Stimulated activated CD8-positive, alpha-beta memory T cell treated with anti-CD3 and anti-CD28 coated beads, Interleukin-15, amount 100 ng/mL, for 24 hours (primary cell): ENCODE results near the gene FXR2.
"Not testable (repeated sequence)": the region's sequence is repeated elsewhere in the genome, so short reads cannot be mapped to it uniquely, and the experiment has no call there.

Experiments
- DNase-seq: peaks from one replicate; pipeline ENCODE4 v3.0.0-alpha.2; 2020; ENCODE audit warnings: low read depth

The FXR2 gene

GRCh38 chr17:7627250-7628121 is 12.8 kb upstream of the FXR2 start, which contains the start of gene SAT2:
SAT2 (minus strand) TSS chr17:7627821; CDS start chr17:7627635, 186 bp downstream.
- DNase-seq = peak; percentile 49

- DNase-seq = no peak
These were observed 12.2 kb upstream of the FXR2 start for GRCh38 chr17:7626956-7627249.

DNA sequence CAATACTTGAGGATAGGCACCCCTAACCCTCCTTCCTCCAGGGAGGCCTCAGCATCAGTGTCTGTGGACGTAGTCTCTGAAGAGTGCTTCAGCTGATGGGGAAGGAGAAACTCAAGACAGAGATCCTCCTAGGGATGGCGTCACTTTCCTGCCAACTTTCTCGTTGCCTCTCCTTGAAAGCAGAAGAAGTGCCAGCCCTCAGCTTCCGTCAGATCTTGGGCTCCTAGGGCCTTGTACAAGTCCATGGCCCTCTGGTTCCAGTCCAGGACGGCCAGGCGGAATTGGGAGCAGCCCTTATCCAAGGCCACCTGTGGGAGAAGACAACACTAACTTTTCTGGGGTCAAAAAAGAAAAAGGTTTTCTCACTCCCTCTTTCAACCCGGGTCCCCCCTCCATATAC is 11.6 kb upstream of the FXR2 start:
- DNase-seq = no peak

DNA sequence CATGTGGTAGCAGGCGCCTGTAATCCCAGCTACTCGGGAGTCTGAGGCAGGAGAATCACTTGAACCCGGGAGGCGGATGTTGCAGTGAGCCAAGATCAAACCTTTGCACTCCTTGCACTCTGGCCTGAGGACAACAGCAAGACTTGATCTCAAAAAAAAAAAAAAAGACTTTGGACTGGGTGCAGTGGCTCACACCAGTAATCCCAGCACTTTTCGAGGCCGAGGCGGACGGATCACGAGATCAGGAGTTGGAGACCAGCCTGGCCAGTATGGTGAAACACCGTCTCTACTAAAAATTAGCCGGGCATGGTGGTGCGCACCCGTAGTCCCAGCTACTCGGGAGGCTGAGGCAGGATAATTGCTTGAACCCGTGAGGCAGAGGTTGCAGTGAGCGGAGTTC is 11.1 kb upstream of the FXR2 start:
- not testable (repeated sequence) for DNase-seq

- no peak for DNase-seq
These were observed 9.0 kb upstream of the FXR2 start for GRCh38 chr17:7623661-7624060.

GRCh38 chr17:7620835-7621234 is 6.1 kb upstream of the FXR2 start:
- no peak for DNase-seq

DNA sequence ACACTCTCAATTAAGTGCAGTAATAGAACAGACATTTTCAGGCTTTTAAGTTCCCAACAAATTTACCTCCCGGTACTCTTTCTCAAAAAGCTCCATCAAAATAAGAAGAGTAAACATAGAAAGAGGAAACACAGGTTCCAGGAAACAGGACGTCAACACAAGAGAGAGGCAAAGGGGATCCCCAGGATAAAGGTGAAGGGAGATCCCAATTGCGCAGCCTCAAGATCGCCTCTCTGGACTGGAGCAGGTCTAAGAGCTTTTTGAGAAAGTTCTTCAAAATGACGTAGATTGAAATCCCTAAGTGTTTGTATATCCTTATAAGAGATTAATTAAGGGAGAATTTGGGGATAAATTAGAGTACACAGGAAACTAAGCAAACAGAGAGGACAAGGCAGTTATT is 3.9 kb upstream of the FXR2 start:
- no peak for DNase-seq

- DNase-seq = no peak
These were observed 609 bp upstream of the FXR2 start for GRCh38 chr17:7615265-7615747.

- no peak for DNase-seq
These were observed 800 bp downstream of the FXR2 start for GRCh38 chr17:7613769-7614424.

- no peak for DNase-seq
These were observed 2.4 kb downstream of the FXR2 start for GRCh38 chr17:7612294-7612640.

DNA sequence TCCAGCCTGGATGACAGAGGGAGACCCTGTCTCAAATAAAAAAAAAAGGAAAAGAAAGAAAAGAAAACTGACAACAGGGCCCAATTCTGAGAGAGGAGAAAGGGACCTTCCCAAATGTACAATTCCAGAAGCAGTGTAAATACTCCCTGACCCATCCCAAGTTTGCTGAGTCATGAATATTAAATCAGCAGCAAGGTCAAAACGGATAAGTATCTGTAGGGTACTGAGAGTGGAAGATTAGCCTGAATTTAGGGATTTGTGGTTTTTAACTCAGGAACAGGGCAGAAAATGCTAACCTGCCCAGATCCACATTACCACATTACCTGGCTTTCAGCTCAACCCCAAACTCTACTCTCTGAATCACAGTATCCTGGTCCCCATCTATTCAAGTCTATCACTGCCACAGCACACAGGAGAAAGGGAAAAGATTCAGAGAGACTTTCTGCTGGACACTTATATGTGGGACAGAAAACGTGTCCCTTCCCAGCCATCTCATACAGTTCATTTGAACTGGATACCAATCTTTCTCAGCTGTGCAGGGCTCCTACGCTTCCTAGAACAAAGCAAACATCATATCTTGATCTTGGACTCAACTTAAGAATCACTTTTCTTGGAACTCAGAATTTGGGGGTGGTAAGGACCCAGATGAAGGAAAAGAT is 2.9 kb downstream of the FXR2 start:
- DNase-seq = no peak

GRCh38 chr17:7610641-7611040 is 4.1 kb downstream of the FXR2 start:
- DNase-seq = no peak

DNA sequence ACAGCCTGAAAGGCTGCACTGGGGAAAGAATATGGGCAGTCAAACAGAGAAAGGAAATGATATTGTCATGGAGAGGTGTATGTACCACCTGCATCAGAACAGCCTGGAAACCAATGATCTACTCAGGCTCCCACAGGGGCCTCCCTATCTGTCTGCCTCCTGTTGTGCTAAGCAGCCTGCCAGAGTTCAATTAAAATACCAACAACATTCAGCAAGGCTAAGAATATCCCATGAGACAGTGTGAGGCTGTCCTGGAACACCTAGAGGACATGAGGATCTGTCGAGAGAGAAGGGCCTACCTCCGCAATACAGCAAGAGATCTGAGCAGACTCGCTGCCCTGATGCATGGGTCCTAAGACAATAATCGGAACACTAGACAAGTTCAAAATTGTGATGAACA is 8.4 kb downstream of the FXR2 start:
- no peak for DNase-seq

DNA sequence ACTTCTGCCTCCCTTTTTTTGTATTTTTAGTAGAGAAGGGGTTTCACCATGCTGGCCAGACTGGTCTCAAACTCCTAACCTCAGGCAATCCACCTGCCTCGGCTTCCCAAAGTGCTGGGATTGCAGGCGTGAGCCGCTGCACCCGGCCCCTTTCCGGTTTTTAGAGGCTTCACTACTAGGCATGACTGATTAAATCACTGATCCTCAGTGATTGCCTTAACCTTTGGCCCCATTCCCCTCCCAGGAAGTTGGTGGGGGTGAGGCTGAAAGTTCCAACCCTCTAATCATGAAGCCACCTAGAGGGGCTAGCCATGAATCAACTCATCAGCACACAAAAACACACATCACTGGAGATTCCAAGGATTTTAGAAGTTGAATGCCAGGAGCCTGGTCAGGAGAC is 17.1 kb downstream of the FXR2 start:
- DNase-seq = not testable (repeated sequence)

- DNase-seq = no peak
These were observed 21.4 kb downstream of the FXR2 start for GRCh38 chr17:7593296-7593695.

- DNase-seq = no peak
These were observed 22.2 kb downstream of the FXR2 start for GRCh38 chr17:7592422-7593021.

- DNase-seq = no peak
These were observed 23.1 kb downstream of the FXR2 start for GRCh38 chr17:7591596-7591995.

GRCh38 chr17:7590743-7591142 is 24.0 kb downstream of the FXR2 start:
- DNase-seq = no peak

GRCh38 chr17:7589891-7590691 is 24.6 kb downstream of the FXR2 start, which contains the start of gene SOX15:
SOX15 (minus strand) TSS chr17:7590094; CDS start chr17:7589676, 418 bp downstream.
- DNase-seq = no peak

- DNase-seq = no peak
These were observed 25.4 kb downstream of the FXR2 start for GRCh38 chr17:7589204-7589868.

DNA sequence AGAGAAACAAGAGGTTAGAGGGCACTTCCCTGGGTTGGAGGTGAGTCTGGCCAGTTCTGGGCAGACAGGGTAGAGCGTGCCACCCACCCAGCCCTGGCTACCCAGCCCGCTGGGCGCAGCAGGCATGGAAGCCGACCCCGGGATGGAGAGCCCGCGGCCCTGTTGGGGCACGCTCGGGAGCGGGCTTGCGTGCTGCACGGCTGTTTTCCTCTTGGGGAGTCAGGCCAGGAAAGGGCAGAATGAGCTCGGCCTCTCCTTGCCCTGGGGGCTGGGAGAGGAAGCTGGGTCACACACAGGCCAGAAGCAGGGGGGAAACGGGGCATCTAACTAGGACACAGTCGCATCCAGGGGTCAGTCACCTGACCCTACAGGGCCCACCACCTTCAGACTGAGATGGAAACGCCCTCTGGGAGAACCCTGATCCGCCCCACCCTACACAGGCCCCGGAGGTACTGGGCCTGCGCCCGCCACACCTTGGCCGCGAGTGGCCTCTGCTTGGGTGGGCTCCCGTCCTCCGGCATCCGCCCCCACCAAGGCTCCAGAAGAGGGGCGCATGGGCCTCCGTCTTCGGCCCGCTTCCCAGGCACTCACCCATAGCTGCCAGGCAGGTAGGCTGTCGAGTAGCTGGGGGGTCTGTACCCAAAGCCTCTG is 26.0 kb downstream of the FXR2 start:
- DNase-seq = no peak
